Prostate gland (tissue), 2 donors: ENCODE data around the gene FGA. TPM values are rescaled to one million over a fixed set of nuclear protein-coding genes. Genes with fewer than 3 reads are reported as not detected.

Experiments used
- DNase-seq: peaks from one replicate; pipeline ENCODE4 v3.0.0-alpha.2; 2019; ENCODE audit warnings: low spot score
- H3K27ac ChIP-seq, 2 donors: fragments of 200-600 bp; sonication (generic); 2 replicates each; pipeline ENCODE4 v1.5.1; 2017 to 2019
- H3K27me3 ChIP-seq: fragments of 200-600 bp; sonication (generic); replicated peaks from 2 replicates; pipeline ENCODE4 v1.5.1; 2019; ENCODE audit not compliant: insufficient read depth
- H3K36me3 ChIP-seq, 2 donors: fragments of 200-600 bp; sonication (generic); 1 replicate in 1 of 2; 2 replicates in 1 of 2; pipeline versions ENCODE4 v1.5.1 to v1.8.1; 2017 to 2019
- H3K4me1 ChIP-seq: fragments of 200-600 bp; sonication (generic); replicated peaks from 2 replicates; pipeline ENCODE4 v1.5.1; 2019
- H3K4me3 ChIP-seq, 2 donors: fragments of 200-600 bp; sonication (generic); 2 replicates each; pipeline ENCODE4 v1.5.1; 2017 to 2019
- H3K9me3 ChIP-seq: fragments of 200-600 bp; sonication (generic); 2 replicates; pipeline ENCODE4 v1.5.1; 2017
- POLR2A ChIP-seq: fragments of 450-650 bp; IDR thresholded peaks from one replicate; pipeline ENCODE4 v1.6.1; 2016; ENCODE audit warnings: antibody characterized with exemption, mild to moderate bottlenecking
- POLR2AphosphoS5 ChIP-seq: sonication (generic); formaldehyde crosslinking; IDR thresholded peaks from one replicate; pipeline ENCODE4 v1.6.1; 2017; ENCODE audit warnings: antibody characterized with exemption
- WGBS: methylation state at CpG from one replicate; pipeline ENCODE4 v1.1.5; 2018; 5-methylcytosine and 5-hydroxymethylcytosine counted together
- intact Hi-C: fragments of 100-400 bp; cut with DNase I; formaldehyde crosslinking; loops from one replicate; pipeline ENCODE4 v1.14.2; 2022
- total RNA-seq, 2 donors: library from RNA; depleted of rRNA; stranded (reverse); fragments of >200 nt; gene quantifications; one replicate each; pipeline ENCODE4 v1.1.0, GENCODE V29; 2016
- TF ChIP-seq, protein P1 (sequence below), 4 experiments: fragments of 200-600 bp in 2 of 4; fragments of 450-650 bp in 2 of 4; sonication (generic) in 2 of 4; IDR thresholded peaks; 1 replicate in 3 of 4; 2 replicates in 1 of 4; pipeline ENCODE4 v1.5.1; 2016 to 2019; ENCODE audit warnings: antibody characterized with exemption in 4 of 4, mild to moderate bottlenecking in 2 of 4, moderate library complexity in 2 of 4

The FGA gene
- total RNA-seq, 2 donors from 2014 or later: 0.68 TPM; not detected in 1

- no peaks in the 10 kb centered on the region for H3K27me3 ChIP-seq
- no peaks in the 10 kb centered on the region for H3K9me3 ChIP-seq
- no peak overlapping the region for H3K27ac ChIP-seq
- H3K4me1 ChIP-seq: no peaks in the 10 kb centered on the region
- 85% methylated on average over 4 of the region's 4 CpGs for WGBS
- H3K4me3 ChIP-seq: no peak overlapping the region
- TF ChIP-seq POLR2AphosphoS5 (no peak), POLR2A (no peak)
- TF ChIP-seq, protein P1, sequence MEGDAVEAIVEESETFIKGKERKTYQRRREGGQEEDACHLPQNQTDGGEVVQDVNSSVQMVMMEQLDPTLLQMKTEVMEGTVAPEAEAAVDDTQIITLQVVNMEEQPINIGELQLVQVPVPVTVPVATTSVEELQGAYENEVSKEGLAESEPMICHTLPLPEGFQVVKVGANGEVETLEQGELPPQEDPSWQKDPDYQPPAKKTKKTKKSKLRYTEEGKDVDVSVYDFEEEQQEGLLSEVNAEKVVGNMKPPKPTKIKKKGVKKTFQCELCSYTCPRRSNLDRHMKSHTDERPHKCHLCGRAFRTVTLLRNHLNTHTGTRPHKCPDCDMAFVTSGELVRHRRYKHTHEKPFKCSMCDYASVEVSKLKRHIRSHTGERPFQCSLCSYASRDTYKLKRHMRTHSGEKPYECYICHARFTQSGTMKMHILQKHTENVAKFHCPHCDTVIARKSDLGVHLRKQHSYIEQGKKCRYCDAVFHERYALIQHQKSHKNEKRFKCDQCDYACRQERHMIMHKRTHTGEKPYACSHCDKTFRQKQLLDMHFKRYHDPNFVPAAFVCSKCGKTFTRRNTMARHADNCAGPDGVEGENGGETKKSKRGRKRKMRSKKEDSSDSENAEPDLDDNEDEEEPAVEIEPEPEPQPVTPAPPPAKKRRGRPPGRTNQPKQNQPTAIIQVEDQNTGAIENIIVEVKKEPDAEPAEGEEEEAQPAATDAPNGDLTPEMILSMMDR (IDR thresholded peaks at IDR 0.05): no peak
- intact Hi-C loops: no loop called here
- no peaks in the 10 kb centered on the region for H3K36me3 ChIP-seq
- no peak for DNase-seq
These were observed 19.0 kb upstream of the FGA start for GRCh38 chr4:154609532-154609931.

DNA sequence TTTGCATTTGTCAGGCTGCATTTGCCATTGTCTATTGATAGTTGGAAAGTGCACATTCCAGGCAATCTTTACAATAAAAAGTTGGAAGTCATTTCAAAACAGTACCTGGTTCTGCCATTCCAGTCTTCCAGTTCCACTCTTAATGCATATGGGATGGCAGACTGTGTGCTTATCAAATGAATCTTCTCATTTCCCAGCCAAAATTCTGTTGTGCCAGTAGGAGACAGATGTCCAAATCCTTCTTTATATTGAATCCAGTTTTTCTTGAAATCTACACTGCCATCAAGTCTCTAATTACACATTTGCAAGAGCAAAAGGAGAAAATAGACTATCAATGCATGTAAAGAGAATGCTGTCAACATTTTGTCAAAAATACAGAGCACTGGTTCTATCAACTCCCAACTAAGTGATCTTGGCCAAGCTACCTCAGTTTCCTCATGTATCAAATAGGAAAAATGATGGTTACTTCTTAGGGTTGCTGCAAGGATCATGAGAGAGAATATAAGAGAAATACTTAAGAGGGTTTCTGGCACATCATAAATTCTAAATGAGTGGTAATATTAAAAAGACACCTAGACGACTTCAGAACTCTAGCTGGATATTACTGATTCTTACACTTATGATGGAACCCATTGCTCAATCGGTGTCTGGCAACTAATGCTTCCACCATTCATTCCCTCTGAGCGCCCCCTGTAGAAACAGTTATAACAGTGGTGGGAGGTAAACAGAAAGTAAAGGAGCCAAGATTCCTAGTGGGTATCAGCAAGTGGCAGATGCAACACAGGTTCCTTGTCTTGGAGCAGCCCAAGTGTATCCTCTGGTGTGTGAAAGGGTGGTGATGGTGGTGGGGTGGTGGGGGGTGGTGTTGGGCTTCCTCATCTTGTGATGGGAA lies 18.1 kb upstream of the FGA start:
- no peaks in the 10 kb centered on the region for H3K27me3 ChIP-seq
- intact Hi-C loops: no loop called here
- H3K9me3 ChIP-seq: no peaks in the 10 kb centered on the region
- no peaks in the 10 kb centered on the region for H3K36me3 ChIP-seq
- H3K27ac ChIP-seq: no peak overlapping the region
- 88% methylated on average over 3 of the region's 3 CpGs for WGBS
- TF ChIP-seq, protein P1 (IDR thresholded peaks at IDR 0.05): no peak
- TF ChIP-seq POLR2A: no peak
- no peak for TF ChIP-seq POLR2AphosphoS5
- no peak overlapping the region for H3K4me3 ChIP-seq
- DNase-seq: no peak
- H3K4me1 ChIP-seq: no peaks in the 10 kb centered on the region

DNA sequence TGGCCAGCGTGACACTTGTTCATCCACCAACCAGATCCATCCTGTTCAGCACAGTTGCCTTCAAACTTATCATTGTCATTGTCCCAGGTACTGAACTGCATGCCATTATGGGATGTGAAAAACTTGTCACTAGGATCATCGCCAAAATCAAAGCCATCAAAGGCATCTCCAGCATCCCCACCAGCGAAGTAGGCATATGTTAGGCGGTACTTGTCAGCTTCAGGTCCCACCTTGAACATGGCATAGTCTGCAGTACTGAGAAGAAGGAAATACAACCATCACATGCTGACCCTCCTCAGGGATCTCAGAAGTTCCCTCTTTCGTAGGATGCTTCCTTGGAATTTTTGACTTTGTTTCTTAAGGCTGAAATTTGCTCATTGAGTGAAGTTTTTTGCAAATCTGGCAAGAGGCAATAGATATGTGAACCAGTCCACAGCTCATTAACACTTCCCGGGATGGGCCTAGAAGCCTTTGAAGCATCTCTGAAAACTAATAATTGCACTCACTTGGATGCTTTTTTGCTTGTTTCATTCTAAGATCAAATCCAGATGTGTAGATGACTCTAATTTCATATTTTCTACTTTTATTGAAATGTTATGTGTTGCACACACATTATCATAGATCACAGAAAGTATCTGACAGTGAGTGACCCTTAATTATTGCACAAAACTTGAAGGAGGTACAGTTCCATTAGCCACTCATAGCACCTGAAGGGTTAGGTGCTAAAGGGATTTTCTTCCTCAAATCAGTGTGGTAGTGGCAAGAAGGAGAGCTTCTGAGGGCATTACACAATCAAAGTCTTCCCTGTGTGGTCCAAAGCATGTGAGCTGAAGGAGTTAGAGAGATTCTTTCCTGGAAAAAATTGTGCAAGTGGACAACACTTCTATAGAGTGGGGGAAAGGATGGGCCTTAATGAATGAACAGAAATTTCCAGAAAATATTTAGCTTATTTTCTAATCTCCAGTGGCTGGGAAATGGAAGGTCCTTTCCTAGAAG lies 16.5 kb upstream of the FGA start:
- no peaks in the 10 kb centered on the region for H3K4me1 ChIP-seq
- no peaks in the 10 kb centered on the region for H3K9me3 ChIP-seq
- H3K4me3 ChIP-seq: no peak overlapping the region
- no peak for TF ChIP-seq POLR2A
- no peak for TF ChIP-seq POLR2AphosphoS5
- TF ChIP-seq, protein P1 (IDR thresholded peaks at IDR 0.05): no peak
- no peak for DNase-seq
- no peak overlapping the region for H3K27ac ChIP-seq
- no peaks in the 10 kb centered on the region for H3K36me3 ChIP-seq
- intact Hi-C loops: no loop called here
- WGBS: 91% methylated on average over 6 of the region's 6 CpGs
- no peaks in the 10 kb centered on the region for H3K27me3 ChIP-seq

- intact Hi-C loops: no loop called here
- Histone ChIP-seq H3K27me3 (no peaks in the 10 kb centered on the region), H3K4me1 (no peaks in the 10 kb centered on the region), H3K27ac (no peak overlapping the region), H3K36me3 (no peaks in the 10 kb centered on the region), H3K4me3 (no peak overlapping the region), H3K9me3 (no peaks in the 10 kb centered on the region)
- 91% methylated on average over 4 of the region's 4 CpGs for WGBS
- TF ChIP-seq POLR2A: no peak
- TF ChIP-seq, protein P1 (IDR thresholded peaks at IDR 0.05): no peak
- TF ChIP-seq POLR2AphosphoS5: no peak
- no peak for DNase-seq
These were observed 14.2 kb upstream of the FGA start for GRCh38 chr4:154604696-154605200.
